Stomach (tissue), 9 donors: Measurements from ENCODE around the gene FCRL1. TPM values are rescaled to one million over a fixed set of nuclear protein-coding genes. Genes with fewer than 3 reads are reported as not detected.

Source experiments
- DNase-seq, 2 donors: peaks; one replicate each; pipeline versions ENCODE4 v3.0.0 to v3.0.0-alpha.2; 2013 to 2019
- H3K27ac ChIP-seq, 5 donors: fragments of 200-600 bp in 4 of 5; sonication (generic) in 4 of 5; one replicate each; pipeline ENCODE4 v1.5.1; 2013 to 2019; ENCODE audit warnings: mild to moderate bottlenecking in 1 of 5, moderate library complexity in 1 of 5
- H3K27me3 ChIP-seq, 3 donors: fragments of 200-600 bp; sonication (generic); one replicate each; pipeline ENCODE4 v1.5.1; 2017 to 2019; ENCODE audit warnings: mixed run types in 1 of 3
- H3K36me3 ChIP-seq, 4 donors: fragments of 200-600 bp; sonication (generic); 1 replicate in 3 of 4; 2 replicates in 1 of 4; pipeline ENCODE4 v1.5.1; 2016 to 2019
- H3K4me1 ChIP-seq, 4 donors: fragments of 200-600 bp; sonication (generic); one replicate each; pipeline ENCODE4 v1.5.1; 2016 to 2019
- H3K4me3 ChIP-seq, 4 donors: fragments of 200-600 bp; sonication (generic) in 3 of 4; one replicate each; pipeline ENCODE4 v1.5.1; 2016 to 2019; ENCODE audit warnings: mild to moderate bottlenecking in 1 of 4
- H3K9me3 ChIP-seq, 4 donors: fragments of 200-600 bp; sonication (generic); one replicate each; pipeline ENCODE4 v1.5.1; 2016 to 2019
- CTCF ChIP-seq, 7 experiments: fragments of 450-650 bp in 4 of 7; fragments of 200-600 bp in 3 of 7; sonication (generic) in 3 of 7; IDR thresholded peaks; one replicate each; pipeline ENCODE4 v1.5.1; 2016 to 2019; ENCODE audit warnings: antibody characterized with exemption in 7 of 7, control low read depth in 2 of 7, mild to moderate bottlenecking in 1 of 7
- EP300 ChIP-seq: sonication (generic); formaldehyde crosslinking; IDR thresholded peaks from one replicate; pipeline ENCODE4 v1.6.1; 2017; ENCODE audit warnings: antibody characterized with exemption
- POLR2A ChIP-seq, 4 donors: fragments of 450-650 bp; IDR thresholded peaks; one replicate each; pipeline ENCODE4 v1.6.1; 2016; ENCODE audit warnings: antibody characterized with exemption in 4 of 4, control low read depth in 2 of 4, mild to moderate bottlenecking in 1 of 4, moderate library complexity in 1 of 4
- POLR2AphosphoS5 ChIP-seq, 3 donors: sonication (generic); formaldehyde crosslinking; IDR thresholded peaks; one replicate each; pipeline ENCODE4 v1.6.1; 2016; ENCODE audit warnings: antibody characterized with exemption in 3 of 3
- WGBS, 5 donors: extraction: QIAGEN DNeasy Blood & Tissue Kit in 3 of 5; methylation state at CpG; one replicate each; pipeline versions ENCODE4 v1.1.5 to v1.1.7; 2013 to 2018; 5-methylcytosine and 5-hydroxymethylcytosine counted together
- intact Hi-C: fragments of 100-400 bp; cut with DNase I; formaldehyde crosslinking; loops from one replicate; pipeline ENCODE4 v1.15.1; 2023; ENCODE audit warnings: low total_unique reads
- polyA plus RNA-seq, 3 donors: library from polyadenylated mRNA; stranded (reverse); fragments of 200-250 nt; gene quantifications; one replicate each; pipeline ENCODE4 v1.2.3, GENCODE V29; 2013
- total RNA-seq, 5 donors: library from RNA; depleted of rRNA; stranded (reverse); fragments of >200 nt; gene quantifications; one replicate each; pipeline versions ENCODE4 v1.1.0 to v1.2.3, GENCODE V29; 2014 to 2016
- donor health status: healthy with polysubstance abuse.
- donor health status: Bipolar disorder and iron deficiency.
- donor health status: healthy.

FCRL1 gene
- total and polyA plus RNA-seq, 8 donors, result 0.29 to 2.4 (median 0.48) TPM; not detected in 5

- intact Hi-C loops, result no loop called here
- no peak for DNase-seq
- Histone ChIP-seq H3K27ac (no peak overlapping the region), H3K36me3 (no peaks in the 10 kb centered on the region), H3K4me1 (no peaks in the 10 kb centered on the region), H3K27me3 (no peaks in the 10 kb centered on the region), H3K9me3 (peaks cover 0 to 6% (median 0%) of the 10 kb centered on the region in 4 donors), H3K4me3 (no peak overlapping the region)
- WGBS, 5 donors, result 68 to 80% (median 70%) methylated on average over 3 of the region's 3 CpGs
- TF ChIP-seq POLR2AphosphoS5 (IDR thresholded peaks at IDR 0.05), result no peak
- no peak for TF ChIP-seq EP300
- TF ChIP-seq CTCF (IDR thresholded peaks at IDR 0.05), result no peak
Measured at GRCh38 chr1:157852476-157852875, 32.6 kb upstream of the FCRL1 start.

GRCh38 chr1:157849229-157849875 is 29.4 kb upstream of the FCRL1 start:
- 86 to 96% (median 88%) methylated on average over 2 of the region's 2 CpGs for WGBS, 5 donors

DNA sequence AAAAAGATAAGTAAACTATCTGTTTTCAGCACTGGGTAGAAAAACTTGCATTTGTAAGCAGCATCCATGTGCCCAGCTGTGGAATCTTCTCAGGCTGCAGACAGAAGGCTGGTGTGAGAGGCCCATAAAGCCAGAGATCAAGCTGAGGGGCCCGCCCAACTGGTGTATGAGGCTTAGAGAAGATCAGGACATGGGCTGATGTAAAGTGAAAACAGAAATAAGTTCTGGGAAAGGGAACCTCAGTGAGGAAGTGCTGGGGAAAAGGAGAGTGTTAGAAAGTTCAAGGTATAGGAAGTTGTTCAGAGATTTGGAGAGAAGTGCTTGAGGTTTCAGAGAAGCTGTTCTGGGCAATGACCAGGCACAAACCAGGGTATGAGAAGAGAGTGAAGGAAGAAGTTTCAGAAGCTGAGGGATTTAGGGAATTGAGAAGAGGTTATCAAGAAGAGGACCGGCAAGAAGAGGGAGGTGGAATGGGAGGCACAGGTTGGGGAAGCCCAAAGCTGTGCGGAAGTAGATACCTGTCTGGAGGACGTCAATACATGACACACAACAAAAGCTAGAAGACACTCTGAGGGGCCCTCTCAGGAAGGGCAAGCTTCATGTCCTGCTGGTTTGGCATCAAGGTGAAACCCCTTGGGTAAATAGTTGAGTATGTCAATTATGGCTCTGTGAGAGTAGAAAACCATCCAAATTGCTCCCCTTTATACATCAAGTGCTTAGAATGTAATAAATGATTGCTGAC is 24.3 kb upstream of the FCRL1 start:
- H3K27ac ChIP-seq, result no peak overlapping the region
- TF ChIP-seq POLR2AphosphoS5 (IDR thresholded peaks at IDR 0.05), result no peak
- TF ChIP-seq EP300, result no peak
- no peak for TF ChIP-seq POLR2A (IDR thresholded peaks at IDR 0.05)
- no peak for TF ChIP-seq CTCF (IDR thresholded peaks at IDR 0.05)
- no peaks in the 10 kb centered on the region for H3K9me3 ChIP-seq
- intact Hi-C loops, result no loop called here
- DNase-seq, result no peak
- no peak overlapping the region for H3K4me3 ChIP-seq
- H3K27me3 ChIP-seq, result no peaks in the 10 kb centered on the region
- 70 to 88% (median 76%) methylated on average over 4 of the region's 4 CpGs for WGBS, 5 donors
- no peaks in the 10 kb centered on the region for H3K36me3 ChIP-seq
- no peaks in the 10 kb centered on the region for H3K4me1 ChIP-seq

More at GRCh38 chr1:157849229-157849875, 29.4 kb upstream of the FCRL1 start:
- intact Hi-C loops, result no loop called here
- Histone ChIP-seq H3K4me1 (no peaks in the 10 kb centered on the region), H3K27ac (no peak overlapping the region), H3K27me3 (no peaks in the 10 kb centered on the region), H3K4me3 (no peak overlapping the region), H3K36me3 (no peaks in the 10 kb centered on the region), H3K9me3 (no peaks in the 10 kb centered on the region)
- TF ChIP-seq POLR2AphosphoS5 (IDR thresholded peaks at IDR 0.05), result no peak
- TF ChIP-seq POLR2A (IDR thresholded peaks at IDR 0.05), result no peak
- peak in 1 of 2 donors; percentile 4 for DNase-seq

DNA sequence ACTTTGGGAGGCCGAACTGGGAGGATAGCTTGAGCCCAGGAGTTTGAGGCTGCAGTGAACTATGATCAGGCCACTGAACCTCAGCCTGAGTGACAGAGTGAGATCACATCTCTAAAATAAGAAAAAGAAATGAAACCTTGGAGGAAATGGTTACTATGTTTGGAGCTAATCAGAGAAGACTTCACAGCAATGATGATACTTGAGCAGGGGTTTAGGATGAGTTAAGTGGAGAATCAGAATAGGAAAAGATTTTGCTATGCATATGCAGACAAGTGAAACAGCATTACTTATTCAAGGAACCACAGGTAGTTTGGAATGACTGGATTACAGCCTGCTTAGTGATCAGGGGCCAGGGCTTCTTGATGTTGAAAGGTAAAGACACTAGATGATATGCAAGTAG is 23.0 kb upstream of the FCRL1 start:
- no peak overlapping the region for H3K4me3 ChIP-seq
- H3K27ac ChIP-seq, result no peak overlapping the region
- no peak for DNase-seq
- H3K27me3 ChIP-seq, result no peaks in the 10 kb centered on the region
- H3K36me3 ChIP-seq, result no peaks in the 10 kb centered on the region
- intact Hi-C loops, result no loop called here
- no peaks in the 10 kb centered on the region for H3K4me1 ChIP-seq
- no peak for TF ChIP-seq CTCF (IDR thresholded peaks at IDR 0.05)
- H3K9me3 ChIP-seq, result no peaks in the 10 kb centered on the region
- 69 to 94% (median 82%) methylated on average over 1 of the region's 1 CpG for WGBS, 5 donors

DNA sequence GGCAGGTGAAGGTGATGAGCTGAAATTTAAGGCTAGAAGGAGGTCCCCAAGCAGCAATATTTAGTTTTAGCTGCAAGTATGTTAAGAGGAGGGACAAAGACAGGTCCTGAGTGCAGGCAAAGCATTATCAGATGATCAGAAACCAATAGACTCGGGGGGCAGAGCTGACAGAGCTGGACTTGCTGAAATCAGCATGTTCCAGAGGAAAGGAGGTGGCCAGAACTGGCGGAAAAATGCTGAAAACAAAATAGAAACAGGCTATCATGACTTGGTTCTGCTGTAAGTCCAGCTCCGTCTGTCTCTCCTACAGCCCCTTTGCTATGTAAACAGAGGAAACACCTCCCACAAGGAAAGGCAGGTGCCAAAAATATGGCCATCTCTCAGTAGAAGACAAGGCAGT is 21.8 kb upstream of the FCRL1 start, which contains the start of gene CD5L:
TSS of gene CD5L (minus strand) at position 101 of the 400 bp plus-strand sequence. CDS start 107 bp downstream, outside the sequence.
- Histone ChIP-seq H3K4me1 (no peaks in the 10 kb centered on the region), H3K36me3 (no peaks in the 10 kb centered on the region), H3K27me3 (no peaks in the 10 kb centered on the region), H3K27ac (no peak within 1 kb of the TSS), H3K9me3 (no peaks in the 10 kb centered on the region), H3K4me3 (no peak within 1 kb of the TSS)
- intact Hi-C loops, result no loop called here
- no peak for DNase-seq
- TF ChIP-seq CTCF (IDR thresholded peaks at IDR 0.05) (no peak), EP300 (no peak), POLR2AphosphoS5 (IDR thresholded peaks at IDR 0.05) (no peak)
- 42 to 55% (median 48%) methylated on average over 3 of the region's 3 CpGs for WGBS, 5 donors
